H7 (cell line): Measurements from ENCODE around the gene QDPR. TPM values are rescaled to one million over a fixed set of nuclear protein-coding genes. Genes with fewer than 3 reads are reported as not detected.
"Not testable (repeated sequence)": the region's sequence is repeated elsewhere in the genome, so short reads cannot be mapped to it uniquely, and the experiment has no call there.

Source experiments
- DNase-seq: peaks from one replicate; pipeline ENCODE4 v3.0.0; 2012
- H3K27me3 ChIP-seq: 2 replicates; pipeline ENCODE4 v1.6.0; 2011; ENCODE audit warnings: mild to moderate bottlenecking, low read length; ENCODE audit not compliant: control insufficient read depth, insufficient read depth
- H3K36me3 ChIP-seq: replicated peaks from 2 replicates; pipeline ENCODE4 v1.5.1; 2011; ENCODE audit warnings: low read length; ENCODE audit not compliant: control insufficient read depth, insufficient read depth
- H3K4me3 ChIP-seq: 2 replicates; pipeline ENCODE4 v1.5.1; 2011; ENCODE audit warnings: low read depth, mild to moderate bottlenecking, control low read depth, low read length, moderate library complexity; ENCODE audit not compliant: insufficient read depth
- total RNA-seq: library from RNA; depleted of rRNA; stranded (reverse); fragments of >200 nt; shearing (Covaris generic); gene quantifications from 2 replicates; pipeline ENCODE4 v1.2.3, GENCODE V29; 2014; rRNA removed

QDPR gene
- total RNA-seq, 1 experiment from 2014 or later = 12.8 TPM

GRCh38 chr4:17447056-17447455, 64.8 kb downstream of the QDPR start:
- Histone ChIP-seq H3K4me3 (no peak overlapping the region), H3K27me3 (no peaks in the 10 kb centered on the region), H3K36me3 (no peaks in the 10 kb centered on the region)
- DNase-seq = no peak

- not testable (repeated sequence) for H3K27me3 ChIP-seq, DNase-seq, H3K36me3 ChIP-seq, H3K4me3 ChIP-seq
Measured at GRCh38 chr4:17442477-17442876, 69.4 kb downstream of the QDPR start.

GRCh38 chr4:17437396-17437795, 74.5 kb downstream of the QDPR start:
- Histone ChIP-seq H3K4me3 (no peak overlapping the region), H3K27me3 (no peaks in the 10 kb centered on the region), H3K36me3 (no peaks in the 10 kb centered on the region)
- DNase-seq = no peak

- Histone ChIP-seq H3K36me3 (no peaks in the 10 kb centered on the region), H3K27me3 (no peaks in the 10 kb centered on the region), H3K4me3 (no peak overlapping the region)
- DNase-seq = no peak
Measured at GRCh38 chr4:17436750-17437090, 75.2 kb downstream of the QDPR start.

Other genes starting within 250 kb of the QDPR start
- gene CLRN2, start 3.1 kb upstream of the QDPR start, total RNA-seq = not detected in 2 replicates
- 68.2 and 77.4 TPM in 2 replicates for gene LAP3, start 65.1 kb upstream of the QDPR start, total RNA-seq
- 14.1 and 25.0 TPM in 2 replicates for gene MED28, start 102.6 kb upstream of the QDPR start, total RNA-seq